PC-9 (cell line): ENCODE data around the gene LRP10. TPM values are rescaled to one million over a fixed set of nuclear protein-coding genes. Genes with fewer than 3 reads are reported as not detected.

ENCODE experiments used
- BruUV-seq: library from RNA; stranded (reverse); fragments of 400-500 nt; replicated peaks from 2 replicates; lab custom pipeline; 2021; lab: Mats Ljungman, UMichigan
- CTCF ChIA-PET: fragments of 300-600 bp; sonication (Branson Sonifier 250); formaldehyde crosslinking; loops from one replicate; lab custom pipeline; 2022; ENCODE audit warnings: antibody characterized with exemption; lab: Charles Lee
- POLR2A ChIA-PET: fragments of 300-600 bp; sonication (Branson Sonifier 250); formaldehyde crosslinking; loops from one replicate; lab custom pipeline; 2022; ENCODE audit warnings: antibody characterized with exemption; ENCODE audit not compliant: unreplicated experiment; lab: Charles Lee
- DNase-seq, 2 experiments: peaks; one replicate each; pipeline versions ENCODE4 v3.0.0 to v3.0.0-alpha.2; 2015 to 2022; ENCODE audit warnings: mixed read lengths in 1 of 2
- H2AFZ ChIP-seq: fragments of 200-600 bp; sonication (generic); 2 replicates; pipeline ENCODE4 v1.8.1; 2017; ENCODE audit warnings: antibody characterized with exemption
- H3F3A ChIP-seq: fragments of 200-600 bp; sonication (generic); 2 replicates; pipeline ENCODE4 v1.8.1; 2017; ENCODE audit warnings: antibody characterized with exemption, mild to moderate bottlenecking, low read depth; ENCODE audit not compliant: insufficient read depth
- H3K27ac ChIP-seq: fragments of 200-600 bp; sonication (generic); 2 replicates; pipeline ENCODE4 v1.6.1; 2016; ENCODE audit warnings: mixed run types
- H3K27me3 ChIP-seq: fragments of 200-600 bp; sonication (generic); 2 replicates; pipeline ENCODE4 v1.6.1; 2016; ENCODE audit warnings: low read depth, mixed run types; ENCODE audit not compliant: insufficient read depth
- H3K36me3 ChIP-seq: fragments of 200-600 bp; sonication (generic); 2 replicates; pipeline ENCODE4 v1.6.1; 2016; ENCODE audit warnings: low read depth, mixed run types
- H3K4me1 ChIP-seq: fragments of 200-600 bp; sonication (generic); replicated peaks from 2 replicates; pipeline ENCODE4 v1.6.1; 2016; ENCODE audit warnings: mixed run types; ENCODE audit not compliant: insufficient read depth
- H3K4me2 ChIP-seq: fragments of 200-600 bp; sonication (generic); 2 replicates; pipeline ENCODE4 v1.6.1; 2017; ENCODE audit warnings: mixed run types
- H3K4me3 ChIP-seq: fragments of 200-600 bp; sonication (generic); 2 replicates; pipeline ENCODE4 v1.6.1; 2016; ENCODE audit warnings: mixed run types
- H3K79me2 ChIP-seq: fragments of 200-600 bp; sonication (generic); 2 replicates; pipeline ENCODE4 v1.6.1; 2017; ENCODE audit warnings: low read depth, mixed run types
- H3K9me2 ChIP-seq: fragments of 200-600 bp; sonication (generic); 2 replicates; pipeline ENCODE4 v1.8.1; 2017; ENCODE audit warnings: mild to moderate bottlenecking; ENCODE audit not compliant: insufficient read depth
- H3K9me3 ChIP-seq: fragments of 200-600 bp; sonication (generic); 2 replicates; pipeline ENCODE4 v1.8.1; 2016; ENCODE audit warnings: low read depth; ENCODE audit not compliant: insufficient read depth
- H4K20me1 ChIP-seq: fragments of 200-600 bp; sonication (generic); 2 replicates; pipeline ENCODE4 v1.8.1; 2017; ENCODE audit not compliant: insufficient read depth
- CTCF ChIP-seq: fragments of 200-600 bp; sonication (generic); conservative IDR thresholded peaks from 2 replicates; pipeline ENCODE4 v1.6.1; 2017; ENCODE audit warnings: mixed run types, antibody characterized with exemption, mild to moderate bottlenecking, moderate library complexity
- EZH2 ChIP-seq: fragments of 200-600 bp; sonication (generic); IDR thresholded peaks from 2 replicates; pipeline ENCODE4 v1.8.0; 2017; ENCODE audit warnings: antibody characterized with exemption, low read depth
- intact Hi-C: fragments of 100-400 bp; cut with micrococcal nuclease; formaldehyde crosslinking; loops from one replicate; pipeline ENCODE4 v1.10.0; 2022; ENCODE audit not compliant: unreplicated experiment
- total RNA-seq: library from RNA; stranded (reverse); gene quantifications from 2 replicates; pipeline ENCODE4 v1.2.3, GENCODE V29; 2021

Gene LRP10
- total RNA-seq, 1 experiment from 2014 or later = 61.6 TPM

GRCh38 chr14:22890416-22890815 is 18.9 kb downstream of the LRP10 start:
- Histone ChIP-seq H3F3A (peaks cover 4% of the 10 kb centered on the region; the same call in 1 of the 2 replicates), H3K4me2 (no peak overlapping the region), H3K4me1 (peaks cover 7% of the 10 kb centered on the region; the same call in 1 of the 2 replicates), H3K79me2 (no peaks in the 10 kb centered on the region), H2AFZ (no peak overlapping the region), H3K27ac (no peak overlapping the region), H3K9me2 (no peaks in the 10 kb centered on the region), H3K36me3 (no peaks in the 10 kb centered on the region), H3K9me3 (no peaks in the 10 kb centered on the region), H3K27me3 (no peaks in the 10 kb centered on the region), H4K20me1 (no peaks in the 10 kb centered on the region), H3K4me3 (no peak overlapping the region)
- ChIA-PET CTCF (no interaction called here), POLR2A (no interaction called here)
- DNase-seq = no peak
- no TSS peak for BruUV-seq
- TF ChIP-seq EZH2 = no peak
- no peak for TF ChIP-seq CTCF
- intact Hi-C loops = no loop called here

- peaks cover 2% of the 10 kb centered on the region; the same call in 1 of the 2 replicates for H3F3A ChIP-seq
These were observed 20.9 kb downstream of the LRP10 start for GRCh38 chr14:22892488-22892887.

GRCh38 chr14:22893706-22894105 is 22.2 kb downstream of the LRP10 start:
- no peaks in the 10 kb centered on the region for H3K79me2 ChIP-seq
- no peaks in the 10 kb centered on the region for H3K27me3 ChIP-seq
- H3K9me2 ChIP-seq = no peaks in the 10 kb centered on the region
- intact Hi-C loops = no loop called here
- no peaks in the 10 kb centered on the region for H3K9me3 ChIP-seq
- no peak overlapping the region for H3K27ac ChIP-seq
- BruUV-seq = no TSS peak
- DNase-seq = no peak
- H3K4me3 ChIP-seq = no peak overlapping the region
- POLR2A ChIA-PET = no interaction called here
- no peaks in the 10 kb centered on the region for H3K4me1 ChIP-seq
- no peaks in the 10 kb centered on the region for H4K20me1 ChIP-seq
- TF ChIP-seq CTCF = no peak
- no peak for TF ChIP-seq EZH2
- H3K4me2 ChIP-seq = no peak overlapping the region
- H3F3A ChIP-seq = peaks cover 8% of the 10 kb centered on the region; the same call in 1 of the 2 replicates
- H3K36me3 ChIP-seq = no peaks in the 10 kb centered on the region
- no peak overlapping the region for H2AFZ ChIP-seq
- CTCF ChIA-PET = no interaction called here

More at GRCh38 chr14:22892488-22892887, 20.9 kb downstream of the LRP10 start:
- Histone ChIP-seq H3K4me3 (no peak overlapping the region), H3K36me3 (no peaks in the 10 kb centered on the region), H3K27me3 (no peaks in the 10 kb centered on the region), H3K9me2 (no peaks in the 10 kb centered on the region), H3K4me2 (no peak overlapping the region), H3K9me3 (no peaks in the 10 kb centered on the region), H3K79me2 (no peaks in the 10 kb centered on the region), H4K20me1 (no peaks in the 10 kb centered on the region), H2AFZ (no peak overlapping the region), H3K27ac (no peak overlapping the region), H3K4me1 (no peaks in the 10 kb centered on the region)
- no peak for DNase-seq
- ChIA-PET CTCF (no interaction called here), POLR2A (no interaction called here)
- no TSS peak for BruUV-seq
- TF ChIP-seq EZH2 (no peak), CTCF (no peak)
- intact Hi-C loops = no loop called here
